GM13976 (cell line): ENCODE measurements around the gene TCOF1.

ENCODE experiments used
- DNase-seq: peaks from one replicate; pipeline ENCODE4 v3.0.0; 2012; ENCODE audit warnings: low spot score
- in situ Hi-C: fragments of 300-500 bp; cut with MboI; formaldehyde crosslinking; loops from one replicate; pipeline ENCODE4 v1.12.0; 2022; ENCODE audit warnings: low sequenced_read_pairs, mixed read lengths, inconsistent platforms; ENCODE audit not compliant: unreplicated experiment
- TF ChIP-seq, protein P1 (sequence below): IDR thresholded peaks from 2 replicates; pipeline ENCODE4 v1.5.1; 2012; ENCODE audit warnings: borderline replicate concordance, mild to moderate bottlenecking; ENCODE audit not compliant: insufficient read depth; ENCODE audit errors: extremely low read depth, missing control alignments, control extremely low read depth

TCOF1 gene

DNA sequence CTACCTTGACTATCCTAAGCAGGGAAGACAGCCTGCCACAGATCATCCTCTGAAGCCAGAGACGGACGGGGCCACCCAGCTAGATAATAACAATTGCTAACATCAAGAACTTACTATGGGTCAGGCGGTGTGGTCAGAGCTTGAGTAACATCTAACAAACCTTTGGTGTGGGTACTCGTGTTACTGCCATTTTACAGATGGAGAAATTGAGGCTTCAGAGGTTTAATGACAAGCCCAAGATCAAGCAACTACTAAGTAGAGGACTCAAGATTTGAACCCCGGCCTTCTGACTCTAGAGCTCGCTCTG, 38.1 kb upstream of the TCOF1 start:
- no peak for DNase-seq
- in situ Hi-C loops, result no loop called here
- TF ChIP-seq, protein P1, sequence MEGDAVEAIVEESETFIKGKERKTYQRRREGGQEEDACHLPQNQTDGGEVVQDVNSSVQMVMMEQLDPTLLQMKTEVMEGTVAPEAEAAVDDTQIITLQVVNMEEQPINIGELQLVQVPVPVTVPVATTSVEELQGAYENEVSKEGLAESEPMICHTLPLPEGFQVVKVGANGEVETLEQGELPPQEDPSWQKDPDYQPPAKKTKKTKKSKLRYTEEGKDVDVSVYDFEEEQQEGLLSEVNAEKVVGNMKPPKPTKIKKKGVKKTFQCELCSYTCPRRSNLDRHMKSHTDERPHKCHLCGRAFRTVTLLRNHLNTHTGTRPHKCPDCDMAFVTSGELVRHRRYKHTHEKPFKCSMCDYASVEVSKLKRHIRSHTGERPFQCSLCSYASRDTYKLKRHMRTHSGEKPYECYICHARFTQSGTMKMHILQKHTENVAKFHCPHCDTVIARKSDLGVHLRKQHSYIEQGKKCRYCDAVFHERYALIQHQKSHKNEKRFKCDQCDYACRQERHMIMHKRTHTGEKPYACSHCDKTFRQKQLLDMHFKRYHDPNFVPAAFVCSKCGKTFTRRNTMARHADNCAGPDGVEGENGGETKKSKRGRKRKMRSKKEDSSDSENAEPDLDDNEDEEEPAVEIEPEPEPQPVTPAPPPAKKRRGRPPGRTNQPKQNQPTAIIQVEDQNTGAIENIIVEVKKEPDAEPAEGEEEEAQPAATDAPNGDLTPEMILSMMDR, result no peak

DNA sequence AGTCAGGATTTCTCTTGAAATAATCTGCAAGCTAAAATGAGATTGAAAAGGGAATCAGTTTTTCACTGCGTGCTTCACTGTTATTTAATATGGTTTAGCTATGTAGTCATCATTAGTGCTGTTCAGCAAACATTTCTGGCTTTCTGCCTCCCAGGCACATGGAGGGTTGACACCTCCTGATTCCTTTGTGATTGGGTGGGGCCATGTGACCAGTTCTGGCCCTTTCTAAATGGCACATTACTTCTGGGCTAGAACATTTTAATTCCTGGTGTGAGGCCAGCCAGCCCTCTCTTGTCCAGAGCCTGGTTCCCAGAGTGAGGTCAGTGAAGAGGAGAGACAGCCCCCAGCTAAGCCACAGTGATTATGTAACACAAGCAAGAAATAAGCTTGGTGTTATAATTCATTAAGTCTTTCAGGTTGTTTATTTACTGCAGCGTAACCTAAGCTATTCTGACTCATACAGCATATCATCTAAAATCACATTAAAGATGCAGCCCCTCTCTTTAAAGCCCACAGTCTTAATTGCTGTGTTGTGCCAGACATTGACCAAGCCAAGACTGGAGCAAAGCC, 37.4 kb upstream of the TCOF1 start:
- in situ Hi-C loops, result no loop called here
- TF ChIP-seq, protein P1, result no peak
- no peak for DNase-seq

DNA sequence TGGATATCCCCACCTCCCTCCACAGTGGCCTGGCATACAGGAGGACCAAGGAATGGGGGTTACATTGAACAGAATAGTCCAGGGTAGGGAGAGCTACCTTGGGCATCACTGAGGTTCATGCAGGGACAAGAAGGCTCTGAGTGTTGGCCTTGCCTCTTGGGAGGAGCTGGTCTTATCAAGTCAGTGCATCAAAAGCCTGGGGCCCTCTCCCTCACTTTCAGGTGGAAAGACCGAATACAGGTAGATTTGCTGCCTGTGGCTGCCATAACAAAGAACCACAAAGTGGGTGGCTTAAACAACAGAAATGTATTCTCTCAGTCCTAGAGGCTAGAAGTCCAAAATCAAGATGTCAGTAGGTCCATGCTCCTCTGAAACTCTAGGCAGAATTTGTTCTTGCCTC, 36.3 kb upstream of the TCOF1 start:
- in situ Hi-C loops, result no loop called here
- TF ChIP-seq, protein P1, result no peak
- no peak for DNase-seq

DNA sequence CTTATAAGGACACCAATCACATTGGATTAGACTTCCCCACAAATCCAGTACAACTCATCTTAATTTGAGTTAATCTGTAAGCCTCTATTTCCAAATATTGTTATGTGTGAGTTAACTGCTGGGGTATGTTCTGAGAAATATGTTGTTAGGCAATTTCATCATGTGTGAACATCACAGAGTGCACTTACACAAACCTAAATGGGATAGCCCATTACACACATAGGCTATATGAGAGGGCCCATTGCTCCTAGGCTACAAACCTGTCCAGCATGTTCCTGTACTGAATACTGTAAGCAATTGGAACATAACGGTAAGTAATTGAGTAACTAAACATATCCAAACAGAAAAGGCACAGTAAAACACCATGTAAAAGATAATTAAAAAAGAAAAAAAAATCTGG, 35.7 kb upstream of the TCOF1 start:
- no peak for DNase-seq
- TF ChIP-seq, protein P1, result no peak
- in situ Hi-C loops, result no loop called here

DNA sequence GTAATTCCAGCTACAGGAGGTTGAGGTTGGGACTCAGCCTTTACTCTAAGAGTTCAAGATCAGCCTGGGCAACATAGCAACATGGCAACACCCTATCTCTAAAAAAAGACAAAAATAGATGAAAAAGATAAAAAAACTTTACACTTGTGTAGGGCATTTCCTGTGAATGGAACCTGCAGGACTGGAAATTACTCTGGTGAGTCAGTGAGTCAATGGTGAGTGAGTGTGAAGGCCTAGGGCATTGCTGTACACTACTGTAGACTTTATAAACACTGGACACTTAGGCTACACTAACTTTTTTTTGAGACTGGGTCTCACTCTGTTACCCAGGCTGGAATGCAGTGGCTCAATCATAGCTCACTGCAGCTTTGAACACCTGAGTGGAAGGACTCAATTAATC, 35.3 kb upstream of the TCOF1 start:
- TF ChIP-seq, protein P1, result no peak
- in situ Hi-C loops, result no loop called here
- no peak for DNase-seq

DNA sequence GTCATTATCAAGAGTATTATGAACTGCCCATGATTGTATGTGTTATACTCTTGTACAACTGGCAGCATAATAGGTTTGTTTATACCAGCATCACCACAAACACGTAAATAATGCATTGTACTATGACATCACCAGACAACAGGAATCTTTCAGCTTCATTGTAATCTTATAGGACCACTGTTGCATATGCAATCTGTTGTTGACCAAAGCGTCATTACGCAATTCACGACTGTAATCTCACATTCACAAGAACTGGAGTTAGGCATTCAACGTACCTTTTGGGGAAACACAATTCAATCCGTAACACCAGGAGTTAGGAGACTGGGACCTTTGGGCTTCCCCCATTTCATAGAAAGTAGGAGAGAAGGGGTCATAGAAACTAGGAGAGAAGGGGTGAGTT, 34.4 kb upstream of the TCOF1 start:
- in situ Hi-C loops, result no loop called here
- no peak for DNase-seq
- TF ChIP-seq, protein P1, result no peak

DNA sequence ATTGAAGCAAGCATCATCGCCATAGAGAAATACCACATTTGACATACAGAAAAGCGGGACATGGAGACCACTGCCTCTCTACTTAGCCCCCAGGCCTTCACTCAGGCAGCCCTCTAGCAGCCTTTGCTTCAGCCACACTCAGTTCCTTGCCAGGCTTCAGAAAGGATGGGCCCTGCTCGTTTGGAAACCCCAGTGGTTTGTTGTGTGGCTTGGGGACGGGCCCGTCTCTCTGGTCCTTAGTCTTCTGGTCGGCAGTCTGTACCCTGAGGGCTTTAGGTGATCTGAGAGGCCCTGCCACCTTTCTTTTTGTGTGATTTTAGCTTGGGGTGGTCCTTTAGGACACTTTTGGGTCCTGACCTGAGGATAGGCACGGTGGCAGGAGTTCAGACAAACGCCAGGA, 33.7 kb upstream of the TCOF1 start:
- TF ChIP-seq, protein P1, result no peak
- in situ Hi-C loops, result no loop called here
- DNase-seq, result no peak
